GM21576 (cell line): ENCODE data around the gene TAGLN.
A peak's percentile ranks its signal among the peaks of the same experiment; 100 is the strongest.
"Not testable (repeated sequence)": the region's sequence is repeated elsewhere in the genome, so short reads cannot be mapped to it uniquely, and the experiment has no call there.

Source experiments
- ATAC-seq: cut with Tn5 transposase; IDR thresholded peaks from one replicate; pipeline ENCODE4 v1.9.1; 2021; ENCODE audit warnings: mild to moderate bottlenecking, moderate library complexity; ENCODE audit not compliant: unreplicated experiment

Gene TAGLN

GRCh38 chr11:117180661-117181585, 18.2 kb upstream of the TAGLN start:
- ATAC-seq: no peak

GRCh38 chr11:117181586-117182550, 17.3 kb upstream of the TAGLN start:
- no peak for ATAC-seq

- ATAC-seq: no peak
Observed at GRCh38 chr11:117182551-117182935, 16.6 kb upstream of the TAGLN start.

GRCh38 chr11:117183178-117183577, 16.0 kb upstream of the TAGLN start:
- ATAC-seq: not testable (repeated sequence)

GRCh38 chr11:117183724-117184349, 15.3 kb upstream of the TAGLN start:
- ATAC-seq: no peak

GRCh38 chr11:117185736-117186430, 13.3 kb upstream of the TAGLN start:
- no peak for ATAC-seq

- no peak for ATAC-seq
Observed at GRCh38 chr11:117186431-117186761, 12.8 kb upstream of the TAGLN start.

- ATAC-seq: no peak
Observed at GRCh38 chr11:117187007-117187406, 12.2 kb upstream of the TAGLN start.

GRCh38 chr11:117187428-117187798, 11.8 kb upstream of the TAGLN start:
- ATAC-seq: no peak

GRCh38 chr11:117187799-117188481, 11.2 kb upstream of the TAGLN start:
- ATAC-seq: no peak

- ATAC-seq: no peak
Observed at GRCh38 chr11:117188620-117189081, 10.5 kb upstream of the TAGLN start.

GRCh38 chr11:117189191-117189940, 9.8 kb upstream of the TAGLN start:
- peak; percentile 67 for ATAC-seq

GRCh38 chr11:117189941-117190544, 9.1 kb upstream of the TAGLN start:
- no peak for ATAC-seq

- no peak for ATAC-seq
Observed at GRCh38 chr11:117191680-117192400, 7.3 kb upstream of the TAGLN start.

- ATAC-seq: no peak
Observed at GRCh38 chr11:117192401-117192875, 6.7 kb upstream of the TAGLN start.

- ATAC-seq: no peak
Observed at GRCh38 chr11:117193130-117194020, 5.8 kb upstream of the TAGLN start.

GRCh38 chr11:117194267-117194666, 4.9 kb upstream of the TAGLN start:
- ATAC-seq: no peak
